ENCODE measurements around the gene MBD5.

The MBD5 gene

GRCh38 chr2:148461876-148462275, 441.0 kb downstream of the MBD5 start:
- no peak overlapping the region for H3K4me3 Mint-ChIP-seq
- intact Hi-C loops (cut with micrococcal nuclease): no loop called here
- H3K9me3 Mint-ChIP-seq: no peaks in the 10 kb centered on the region
- no peaks in the 10 kb centered on the region for H3K4me1 Mint-ChIP-seq (ENCODE audit: low read depth)
- no peaks in the 10 kb centered on the region for H3K27me3 Mint-ChIP-seq
- H3K27ac Mint-ChIP-seq: no peak overlapping the region
- H3K36me3 Mint-ChIP-seq (ENCODE audit: low read depth): no peaks in the 10 kb centered on the region

- Mint-ChIP-seq H3K4me3 (no peak overlapping the region), H3K9me3 (no peaks in the 10 kb centered on the region), H3K36me3 (ENCODE audit: low read depth) (no peaks in the 10 kb centered on the region), H3K27me3 (peaks cover 3% of the 10 kb centered on the region), H3K4me1 (ENCODE audit: low read depth) (no peaks in the 10 kb centered on the region), H3K27ac (no peak overlapping the region)
- intact Hi-C loops (cut with micrococcal nuclease): no loop called here
These were observed 454.7 kb downstream of the MBD5 start for GRCh38 chr2:148475626-148476025.

- intact Hi-C loops (cut with micrococcal nuclease): no loop called here
- Mint-ChIP-seq H3K9me3 (peaks cover 10% of the 10 kb centered on the region), H3K36me3 (ENCODE audit: low read depth) (no peaks in the 10 kb centered on the region), H3K27ac (no peak overlapping the region), H3K4me1 (ENCODE audit: low read depth) (peaks cover 12% of the 10 kb centered on the region), H3K4me3 (no peak overlapping the region), H3K27me3 (peaks cover 3% of the 10 kb centered on the region)
These were observed 458.5 kb downstream of the MBD5 start for GRCh38 chr2:148479398-148479797.

GRCh38 chr2:148483665-148484064, 462.8 kb downstream of the MBD5 start:
- Mint-ChIP-seq H3K27ac (no peak overlapping the region), H3K4me3 (no peak overlapping the region), H3K4me1 (ENCODE audit: low read depth) (peaks cover 13% of the 10 kb centered on the region), H3K9me3 (peaks cover 10% of the 10 kb centered on the region), H3K27me3 (no peaks in the 10 kb centered on the region), H3K36me3 (ENCODE audit: low read depth) (no peaks in the 10 kb centered on the region)
- intact Hi-C loops (cut with micrococcal nuclease): no loop called here

GRCh38 chr2:148484066-148484465, 463.2 kb downstream of the MBD5 start:
- no peaks in the 10 kb centered on the region for H3K36me3 Mint-ChIP-seq (ENCODE audit: low read depth)
- H3K4me3 Mint-ChIP-seq: no peak overlapping the region
- no peaks in the 10 kb centered on the region for H3K27me3 Mint-ChIP-seq

GRCh38 chr2:148486655-148487054, 465.8 kb downstream of the MBD5 start:
- Mint-ChIP-seq H3K4me1 (ENCODE audit: low read depth) (peaks cover 13% of the 10 kb centered on the region), H3K27ac (no peak overlapping the region), H3K4me3 (no peak overlapping the region), H3K27me3 (no peaks in the 10 kb centered on the region), H3K9me3 (peaks cover 10% of the 10 kb centered on the region), H3K36me3 (ENCODE audit: low read depth) (peaks cover 7% of the 10 kb centered on the region)
- intact Hi-C loops (cut with micrococcal nuclease): no loop called here

More at GRCh38 chr2:148484066-148484465, 463.2 kb downstream of the MBD5 start:
- Mint-ChIP-seq H3K9me3 (peaks cover 10% of the 10 kb centered on the region), H3K27ac (no peak overlapping the region), H3K4me1 (ENCODE audit: low read depth) (peaks cover 13% of the 10 kb centered on the region)
- intact Hi-C loops (cut with micrococcal nuclease): no loop called here

GRCh38 chr2:148487439-148487838, 466.5 kb downstream of the MBD5 start:
- Mint-ChIP-seq H3K4me3 (no peak overlapping the region), H3K36me3 (ENCODE audit: low read depth) (peaks cover 7% of the 10 kb centered on the region), H3K27ac (no peak overlapping the region), H3K9me3 (peaks cover 10% of the 10 kb centered on the region), H3K4me1 (ENCODE audit: low read depth) (peaks cover 13% of the 10 kb centered on the region), H3K27me3 (no peaks in the 10 kb centered on the region)
- intact Hi-C loops (cut with micrococcal nuclease): no loop called here

- Mint-ChIP-seq H3K36me3 (ENCODE audit: low read depth) (peaks cover 7% of the 10 kb centered on the region), H3K27me3 (no peaks in the 10 kb centered on the region), H3K9me3 (no peaks in the 10 kb centered on the region), H3K4me1 (ENCODE audit: low read depth) (peaks cover 6% of the 10 kb centered on the region), H3K4me3 (no peak overlapping the region), H3K27ac (no peak overlapping the region)
- intact Hi-C loops (cut with micrococcal nuclease): no loop called here
These were observed 470.0 kb downstream of the MBD5 start for GRCh38 chr2:148490840-148491439.

GRCh38 chr2:148493822-148494563, 473.1 kb downstream of the MBD5 start:
- Mint-ChIP-seq H3K36me3 (ENCODE audit: low read depth) (peaks cover 7% of the 10 kb centered on the region), H3K4me1 (ENCODE audit: low read depth) (peaks cover 6% of the 10 kb centered on the region), H3K9me3 (no peaks in the 10 kb centered on the region), H3K27me3 (no peaks in the 10 kb centered on the region), H3K4me3 (no peak overlapping the region), H3K27ac (no peak overlapping the region)
- intact Hi-C loops (cut with micrococcal nuclease): no loop called here

- Mint-ChIP-seq H3K27ac (no peak overlapping the region), H3K27me3 (no peaks in the 10 kb centered on the region), H3K4me3 (no peak overlapping the region), H3K36me3 (ENCODE audit: low read depth) (no peaks in the 10 kb centered on the region), H3K9me3 (no peaks in the 10 kb centered on the region), H3K4me1 (ENCODE audit: low read depth) (peaks cover 6% of the 10 kb centered on the region)
- intact Hi-C loops (cut with micrococcal nuclease): no loop called here
These were observed 474.7 kb downstream of the MBD5 start for GRCh38 chr2:148495586-148495985.

GRCh38 chr2:148501545-148501944, 480.7 kb downstream of the MBD5 start:
- H3K27me3 Mint-ChIP-seq: no peaks in the 10 kb centered on the region
- intact Hi-C loops (cut with micrococcal nuclease): no loop called here
- no peak overlapping the region for H3K4me3 Mint-ChIP-seq
- no peak overlapping the region for H3K27ac Mint-ChIP-seq
- no peaks in the 10 kb centered on the region for H3K36me3 Mint-ChIP-seq (ENCODE audit: low read depth)
- peaks cover 5% of the 10 kb centered on the region for H3K4me1 Mint-ChIP-seq (ENCODE audit: low read depth)
- H3K9me3 Mint-ChIP-seq: no peaks in the 10 kb centered on the region

- Mint-ChIP-seq H3K9me3 (no peaks in the 10 kb centered on the region), H3K36me3 (ENCODE audit: low read depth) (no peaks in the 10 kb centered on the region), H3K4me1 (ENCODE audit: low read depth) (peaks cover 5% of the 10 kb centered on the region), H3K4me3 (no peak overlapping the region), H3K27me3 (no peaks in the 10 kb centered on the region), H3K27ac (no peak overlapping the region)
- intact Hi-C loops (cut with micrococcal nuclease): no loop called here
These were observed 482.6 kb downstream of the MBD5 start for GRCh38 chr2:148503516-148503915.

- Mint-ChIP-seq H3K4me3 (no peak overlapping the region), H3K27ac (no peak overlapping the region), H3K36me3 (ENCODE audit: low read depth) (no peaks in the 10 kb centered on the region), H3K27me3 (no peaks in the 10 kb centered on the region), H3K4me1 (ENCODE audit: low read depth) (peaks cover 8% of the 10 kb centered on the region), H3K9me3 (no peaks in the 10 kb centered on the region)
- intact Hi-C loops (cut with micrococcal nuclease): loop anchor here (2.0 kb wide), 1 partner anchor 569 kb away; no protein-coding TSS in a partner anchor
These were observed 487.1 kb downstream of the MBD5 start for GRCh38 chr2:148507970-148508369.

- peak overlapping the region; percentile 66 for H3K4me3 Mint-ChIP-seq
- intact Hi-C loops (cut with micrococcal nuclease): loop anchor here (2.0 kb wide), 1 partner anchor 570 kb away; no protein-coding TSS in a partner anchor
- peaks cover 8% of the 10 kb centered on the region for H3K4me1 Mint-ChIP-seq (ENCODE audit: low read depth)
- no peaks in the 10 kb centered on the region for H3K36me3 Mint-ChIP-seq (ENCODE audit: low read depth)
- no peak overlapping the region for H3K27ac Mint-ChIP-seq
- no peaks in the 10 kb centered on the region for H3K27me3 Mint-ChIP-seq
- H3K9me3 Mint-ChIP-seq: no peaks in the 10 kb centered on the region
These were observed 488.0 kb downstream of the MBD5 start for GRCh38 chr2:148508878-148509287.

Data from dendritic cell treated with granulocyte-macrophage colony-stimulating factor and Interleukin-4, amounts not matched to agents 40 ng/mL and 50 ng/mL, for 4 days (primary cell).